KOPT-K1 (cell line): Measurements from ENCODE around the gene SPINK7.

ENCODE experiments used
- H3K27ac ChIP-seq: fragments of 200-600 bp; sonication (generic); 2 replicates; pipeline ENCODE4 v1.5.1; 2016; ENCODE audit warnings: antibody characterized with exemption, mild to moderate bottlenecking, low read depth, low read length; ENCODE audit not compliant: poor library complexity, severe bottlenecking
- H3K36me3 ChIP-seq: fragments of 200-600 bp; sonication (generic); 2 replicates; pipeline ENCODE4 v1.5.1; 2017; ENCODE audit warnings: antibody characterized with exemption, mild to moderate bottlenecking, low read length, moderate library complexity; ENCODE audit not compliant: insufficient read depth
- H3K9me3 ChIP-seq: fragments of 200-600 bp; sonication (generic); 2 replicates; pipeline ENCODE4 v1.5.1; 2017; ENCODE audit warnings: antibody characterized with exemption, low read length, mild to moderate bottlenecking; ENCODE audit not compliant: insufficient read depth, poor library complexity, severe bottlenecking

The SPINK7 gene

GRCh38 chr5:148333262-148333849, 21.1 kb downstream of the SPINK7 start:
- Histone ChIP-seq H3K27ac (no peak overlapping the region), H3K9me3 (no peaks in the 10 kb centered on the region), H3K36me3 (no peaks in the 10 kb centered on the region)

- no peaks in the 10 kb centered on the region for H3K36me3 ChIP-seq
- no peak within 1 kb of the TSS for H3K27ac ChIP-seq
- H3K9me3 ChIP-seq = no peaks in the 10 kb centered on the region
Measured at GRCh38 chr5:148335259-148335658, 23.0 kb downstream of the SPINK7 start, which contains the start of gene SPINK9. Gene SPINK9, plus strand, starts transcription at chr5:148335559. Its CDS starts 55 bp downstream, at chr5:148335614.

- Histone ChIP-seq H3K27ac (no peak overlapping the region), H3K9me3 (no peaks in the 10 kb centered on the region), H3K36me3 (no peaks in the 10 kb centered on the region)
Measured at GRCh38 chr5:148336704-148337435, 24.6 kb downstream of the SPINK7 start.

GRCh38 chr5:148342371-148343045, 30.3 kb downstream of the SPINK7 start:
- Histone ChIP-seq H3K36me3 (no peaks in the 10 kb centered on the region), H3K9me3 (no peaks in the 10 kb centered on the region), H3K27ac (no peak overlapping the region)

GRCh38 chr5:148343046-148343407, 30.8 kb downstream of the SPINK7 start:
- Histone ChIP-seq H3K9me3 (no peaks in the 10 kb centered on the region), H3K27ac (no peak overlapping the region), H3K36me3 (no peaks in the 10 kb centered on the region)

- Histone ChIP-seq H3K27ac (no peak overlapping the region), H3K9me3 (no peaks in the 10 kb centered on the region)
Measured at GRCh38 chr5:148343603-148344487, 31.6 kb downstream of the SPINK7 start.

GRCh38 chr5:148347706-148348105, 35.5 kb downstream of the SPINK7 start:
- H3K9me3 ChIP-seq = no peaks in the 10 kb centered on the region
- H3K27ac ChIP-seq = no peak overlapping the region
- H3K36me3 ChIP-seq = no peaks in the 10 kb centered on the region

More at GRCh38 chr5:148343603-148344487, 31.6 kb downstream of the SPINK7 start:
- no peaks in the 10 kb centered on the region for H3K36me3 ChIP-seq

GRCh38 chr5:148352696-148353095, 40.5 kb downstream of the SPINK7 start:
- Histone ChIP-seq H3K27ac (no peak overlapping the region), H3K9me3 (no peaks in the 10 kb centered on the region), H3K36me3 (no peaks in the 10 kb centered on the region)

GRCh38 chr5:148353634-148354033, 41.4 kb downstream of the SPINK7 start:
- no peak overlapping the region for H3K27ac ChIP-seq

GRCh38 chr5:148364343-148364742, 52.1 kb downstream of the SPINK7 start:
- no peaks in the 10 kb centered on the region for H3K36me3 ChIP-seq
- H3K27ac ChIP-seq = no peak overlapping the region
- H3K9me3 ChIP-seq = peaks cover 14% of the 10 kb centered on the region

More at GRCh38 chr5:148353634-148354033, 41.4 kb downstream of the SPINK7 start:
- Histone ChIP-seq H3K9me3 (no peaks in the 10 kb centered on the region), H3K36me3 (no peaks in the 10 kb centered on the region)
